Sigmoid colon (tissue), 4 donors: Measurements from ENCODE around the gene CARD19.

ENCODE experiments used
- CTCF ChIP-seq, 4 experiments: fragments of 450-650 bp in 3 of 4; fragments of 200-600 bp in 1 of 4; IDR thresholded peaks; one replicate each; pipeline ENCODE4 v1.5.1; 2016 to 2019; ENCODE audit warnings: antibody characterized with exemption in 4 of 4, mild to moderate bottlenecking in 3 of 4, moderate library complexity in 2 of 4
- EP300 ChIP-seq, 4 donors: sonication (generic); formaldehyde crosslinking; IDR thresholded peaks; one replicate each; pipeline ENCODE4 v1.6.1; 2017; ENCODE audit warnings: antibody characterized with exemption in 4 of 4
- POLR2A ChIP-seq, 2 donors: fragments of 450-650 bp; IDR thresholded peaks; one replicate each; pipeline ENCODE4 v1.6.1; 2016; ENCODE audit warnings: antibody characterized with exemption in 2 of 2, mild to moderate bottlenecking in 2 of 2, moderate library complexity in 2 of 2
- POLR2AphosphoS5 ChIP-seq, 4 donors: sonication (generic); formaldehyde crosslinking; IDR thresholded peaks; one replicate each; pipeline ENCODE4 v1.6.1; 2017; ENCODE audit warnings: antibody characterized with exemption in 4 of 4

- TF ChIP-seq POLR2A (IDR thresholded peaks at IDR 0.05) (no peak), CTCF (IDR thresholded peaks at IDR 0.05) (no peak), POLR2AphosphoS5 (IDR thresholded peaks at IDR 0.05) (no peak), EP300 (IDR thresholded peaks at IDR 0.05) (no peak)
Measured at GRCh38 chr9:93097511-93098201, 1.6 kb downstream of the CARD19 start.
